CD1c-positive myeloid dendritic cell (primary cell): Measurements from ENCODE around the gene MYL10.
"Not testable (repeated sequence)": the region's sequence is repeated elsewhere in the genome, so short reads cannot be mapped to it uniquely, and the experiment has no call there.

Experiments
- DNase-seq: peaks from one replicate; pipeline ENCODE4 v3.0.0-alpha.2; 2016; ENCODE audit errors: extremely low spot score

The MYL10 gene

DNA sequence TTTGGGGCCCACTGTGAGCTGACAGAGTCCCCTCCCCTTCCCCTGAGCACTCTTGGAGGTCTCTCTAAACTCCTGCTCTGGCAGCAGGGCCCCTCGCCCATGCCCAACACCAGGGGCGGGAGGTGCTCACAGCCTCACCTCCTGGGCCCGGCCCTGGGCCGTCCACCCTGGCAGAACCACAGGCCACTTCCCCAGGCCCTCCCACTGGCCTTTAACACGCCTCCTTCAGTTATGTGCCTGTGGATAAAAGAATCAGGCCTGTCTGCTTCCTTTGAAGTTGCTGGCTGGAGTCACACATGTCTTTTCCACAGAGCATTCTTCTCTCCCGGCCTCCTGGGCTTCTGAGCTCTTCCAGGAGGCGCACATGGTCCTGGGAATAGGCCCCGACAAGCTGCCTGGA lies 10.2 kb downstream of the MYL10 start:
- no peak for DNase-seq

DNA sequence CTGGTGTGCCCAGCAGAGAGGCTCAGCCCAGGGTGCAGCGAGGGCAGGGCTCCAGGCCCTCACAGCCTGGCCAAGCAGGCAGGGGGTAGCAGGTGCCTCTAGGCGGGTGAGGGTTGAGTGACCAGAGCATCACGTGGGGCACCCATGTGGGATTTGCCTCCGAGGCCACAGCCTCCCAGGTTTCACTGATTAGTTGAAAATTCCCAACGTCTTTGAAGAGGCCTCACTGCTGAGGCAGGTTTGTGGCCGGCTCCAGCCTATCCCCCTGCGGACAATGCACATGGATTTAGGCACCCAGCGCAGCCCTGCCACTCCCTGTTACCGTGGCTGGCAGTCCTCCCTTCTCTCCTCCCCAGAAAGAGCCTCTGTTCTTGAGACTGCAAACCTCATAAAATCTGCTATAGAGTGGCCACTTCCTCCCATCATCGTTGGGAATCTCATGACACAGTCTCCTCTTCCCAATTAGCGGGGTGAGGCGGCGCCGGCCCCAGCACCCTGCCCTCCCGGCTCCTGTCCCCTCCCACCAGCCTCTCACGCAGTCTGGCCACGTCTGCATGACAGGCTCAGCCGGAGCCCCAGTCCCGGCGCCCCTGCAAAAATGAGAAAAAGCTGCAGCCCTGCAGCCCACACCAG lies 10.8 kb downstream of the MYL10 start:
- no peak for DNase-seq

DNA sequence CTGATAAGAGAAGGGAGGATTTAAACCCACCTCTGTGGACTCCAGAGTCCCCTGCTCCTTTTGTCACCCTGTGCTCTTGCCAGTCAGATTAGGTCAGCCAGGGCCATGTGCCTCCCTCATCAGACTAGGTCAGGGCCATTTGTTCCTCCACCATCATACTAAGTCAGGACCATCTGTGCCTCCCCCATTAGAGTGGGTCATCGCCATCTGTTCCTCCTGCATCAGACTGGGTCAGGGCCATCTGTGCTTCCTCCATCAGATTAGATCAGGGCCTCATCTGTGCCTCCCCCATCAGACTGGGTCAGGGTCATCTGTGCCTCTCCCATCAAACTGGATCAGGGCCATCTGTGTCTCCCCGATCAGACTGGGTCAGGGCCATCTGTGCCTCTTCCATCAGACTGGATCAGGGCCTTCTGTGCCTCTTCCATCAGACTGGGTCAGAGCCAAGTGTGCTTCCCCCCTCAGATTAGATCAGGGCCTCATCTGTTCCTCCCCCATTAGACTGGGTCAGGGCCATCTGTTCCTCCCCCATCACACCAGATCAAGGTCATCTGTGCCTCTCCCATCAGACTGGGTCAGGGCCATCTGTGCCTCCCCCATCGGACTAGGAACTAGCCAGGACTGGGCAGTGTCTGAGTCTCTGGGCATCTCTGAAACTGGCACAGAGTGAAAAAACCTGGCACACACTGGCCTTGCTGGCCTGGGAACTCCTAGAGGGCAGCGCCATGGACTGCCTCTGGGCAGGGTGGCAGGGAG lies 11.5 kb downstream of the MYL10 start:
- no peak for DNase-seq

DNA sequence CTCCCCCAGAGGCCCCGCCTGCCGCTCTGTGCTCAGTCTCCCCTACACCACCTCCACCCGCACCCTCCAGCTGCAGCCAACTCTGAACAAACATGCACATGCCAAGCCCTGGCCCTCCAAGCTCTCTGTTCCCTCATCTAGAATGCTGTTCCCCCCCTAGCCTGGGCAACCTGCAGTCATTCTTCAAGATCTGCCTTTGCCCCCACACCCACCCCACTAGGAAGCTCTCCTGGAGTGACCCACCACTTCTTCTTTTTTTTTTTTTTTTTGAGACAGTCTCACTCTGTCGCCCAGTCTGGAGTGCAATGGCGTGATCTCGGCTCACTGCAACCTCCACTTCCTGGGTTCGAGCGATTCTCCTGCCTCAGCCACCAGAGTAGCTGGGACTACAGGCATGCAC lies 13.7 kb downstream of the MYL10 start:
- peak; percentile 21 for DNase-seq

DNA sequence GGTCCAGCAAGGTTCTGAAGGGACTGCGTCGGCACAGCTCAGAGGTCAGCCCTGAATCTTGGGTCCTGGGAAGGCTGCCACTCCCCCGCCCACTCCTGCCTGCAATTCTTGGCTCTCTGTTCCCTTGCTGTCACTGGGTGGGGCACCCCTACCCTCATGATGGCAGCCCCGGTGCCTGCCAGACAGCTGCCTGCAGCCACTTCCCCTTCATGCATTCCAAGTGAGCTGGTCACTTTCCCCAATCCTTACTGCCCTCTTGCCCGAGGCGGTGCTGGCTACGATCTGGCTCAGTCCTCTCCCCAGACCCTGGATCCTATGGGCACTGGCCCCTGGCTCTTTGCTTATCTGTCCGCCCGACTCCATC lies 14.2 kb downstream of the MYL10 start:
- peak; percentile 57 for DNase-seq

DNA sequence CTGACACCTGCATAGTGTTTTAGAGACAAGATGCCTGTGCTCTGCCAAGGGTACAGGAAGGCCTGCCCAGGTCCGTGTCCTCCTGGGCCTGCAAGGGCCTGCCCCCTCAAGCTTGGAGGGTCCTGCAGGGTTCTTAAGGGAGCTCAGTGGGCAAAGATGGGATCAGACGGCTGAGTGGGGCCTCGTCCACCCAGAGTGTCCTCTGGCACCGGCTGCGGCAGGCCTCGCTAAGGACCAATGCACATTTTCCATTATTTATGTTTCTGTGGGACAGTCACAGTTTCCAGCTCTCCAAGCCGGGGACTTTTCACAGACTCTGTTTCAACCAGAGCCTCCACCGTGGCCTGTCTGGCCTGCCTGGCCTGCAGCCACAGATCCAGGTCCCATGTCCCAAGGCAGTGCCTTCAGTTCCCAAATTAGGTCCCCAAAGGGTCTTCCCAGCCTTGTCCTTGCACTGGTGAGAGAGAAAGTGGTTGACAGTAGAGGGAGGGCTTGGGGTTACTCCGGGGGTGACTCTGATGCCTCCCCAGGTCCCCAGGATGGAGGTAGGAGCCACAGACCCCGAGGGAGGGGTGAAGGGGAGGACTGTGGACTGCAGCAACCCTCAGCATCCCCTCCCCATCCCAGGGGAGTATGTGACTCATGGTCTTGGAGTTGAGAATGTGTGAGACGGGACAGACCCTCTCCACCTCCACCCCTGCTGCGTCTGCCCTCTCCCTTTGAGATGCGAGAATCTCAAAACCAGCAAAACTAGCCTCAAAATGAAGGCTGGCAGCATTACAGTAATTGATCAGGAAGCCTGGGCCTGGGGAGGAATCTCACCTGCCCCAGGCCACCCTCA lies 14.8 kb downstream of the MYL10 start:
- DNase-seq, result no peak

DNA sequence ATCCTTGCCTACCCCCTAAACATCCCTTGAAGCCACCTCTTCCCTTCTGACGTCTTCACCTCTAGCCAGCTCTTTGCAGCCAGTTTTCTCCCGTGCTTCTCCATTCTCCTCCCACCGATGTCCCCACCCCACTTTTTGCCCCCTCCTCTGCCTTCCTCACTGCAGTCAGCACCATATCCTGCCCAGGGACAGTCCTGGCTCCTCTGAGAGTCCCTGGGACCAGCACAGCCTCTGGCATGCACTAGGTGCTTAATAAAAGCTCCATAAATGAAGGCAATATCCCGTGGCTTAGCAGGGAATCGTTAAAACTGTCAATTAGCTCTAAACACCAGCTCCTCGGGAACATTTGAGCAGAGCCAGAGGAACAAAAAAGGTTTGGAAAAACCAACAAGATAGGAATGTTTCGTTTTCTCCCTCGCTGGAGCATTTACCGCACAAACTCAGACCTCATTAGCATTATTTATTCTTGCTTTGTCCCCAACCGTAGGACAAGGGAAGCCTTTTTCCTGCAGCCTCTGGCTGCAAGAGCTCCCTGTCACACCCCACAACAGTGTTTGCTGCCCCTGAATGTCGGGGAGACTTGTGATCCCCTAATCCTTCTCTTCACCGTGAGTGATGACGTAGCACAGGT lies 16.1 kb downstream of the MYL10 start:
- no peak for DNase-seq

DNA sequence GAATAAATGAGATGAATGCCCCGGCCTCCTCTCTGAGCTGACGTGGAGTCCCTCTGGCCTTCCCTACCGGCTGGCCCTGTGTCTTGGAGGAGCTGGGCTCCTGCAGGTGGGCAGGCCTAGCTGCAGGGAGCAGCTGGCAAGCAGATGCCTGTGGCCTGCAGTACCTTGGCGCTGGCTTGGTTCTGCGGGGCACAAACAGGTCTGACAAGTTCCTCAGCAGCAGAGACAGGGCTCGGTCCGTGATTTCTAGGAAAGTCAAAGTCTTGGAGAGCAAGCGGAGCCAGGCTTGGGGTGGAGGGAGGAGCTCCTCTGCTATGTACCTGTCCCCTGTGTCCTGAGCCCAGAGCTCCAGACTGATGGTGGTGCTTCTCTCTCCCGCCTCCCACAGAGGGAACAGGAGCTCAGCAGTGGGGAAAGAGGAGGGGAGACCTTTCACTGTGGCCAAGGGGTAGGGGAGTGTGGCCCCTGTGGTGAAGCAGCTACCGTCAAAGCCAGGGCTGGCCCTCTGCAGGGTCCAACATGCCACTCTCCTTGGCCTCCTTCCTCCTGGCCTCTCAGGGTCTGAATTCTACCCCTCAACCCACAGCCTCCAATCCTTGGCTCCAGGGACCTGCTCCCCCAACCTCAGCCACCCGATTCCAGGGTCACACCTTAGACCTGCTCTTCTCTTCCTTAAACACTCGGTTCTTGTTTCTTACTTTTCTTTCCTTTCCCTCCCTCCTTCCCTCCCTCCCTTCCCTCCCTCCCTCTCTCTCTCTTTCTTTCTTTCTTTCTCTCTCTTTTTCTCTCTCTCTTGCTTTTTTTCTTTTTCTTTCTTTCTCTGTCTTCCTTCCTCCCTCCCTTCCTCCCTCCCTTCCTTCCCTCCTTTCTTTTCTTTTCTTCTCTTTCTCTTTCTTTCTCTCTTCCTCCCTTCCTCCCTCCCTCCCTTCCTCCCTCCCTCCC lies 20.1 kb downstream of the MYL10 start:
- DNase-seq, result no peak

DNA sequence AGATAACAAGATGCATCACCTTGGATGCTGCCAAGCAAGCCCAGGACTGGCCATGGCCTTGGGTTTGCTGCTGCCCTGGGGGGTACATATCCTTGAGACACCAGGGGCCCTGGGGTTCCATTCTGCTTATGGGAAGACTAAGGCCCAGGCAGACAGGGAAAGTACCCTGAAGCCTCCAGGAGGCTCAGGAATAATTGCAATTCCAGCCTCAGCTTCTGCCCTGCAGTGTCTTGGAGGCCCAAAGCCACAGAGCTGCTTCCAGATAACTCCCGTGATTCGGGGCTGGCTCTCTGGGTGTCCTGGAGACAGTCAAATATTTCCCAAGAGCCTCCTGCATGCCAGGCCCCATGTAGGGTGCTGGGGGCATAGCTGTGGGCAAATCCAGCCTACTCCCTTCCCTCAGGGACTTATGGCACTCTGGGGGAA lies 22.6 kb downstream of the MYL10 start:
- no peak for DNase-seq

DNA sequence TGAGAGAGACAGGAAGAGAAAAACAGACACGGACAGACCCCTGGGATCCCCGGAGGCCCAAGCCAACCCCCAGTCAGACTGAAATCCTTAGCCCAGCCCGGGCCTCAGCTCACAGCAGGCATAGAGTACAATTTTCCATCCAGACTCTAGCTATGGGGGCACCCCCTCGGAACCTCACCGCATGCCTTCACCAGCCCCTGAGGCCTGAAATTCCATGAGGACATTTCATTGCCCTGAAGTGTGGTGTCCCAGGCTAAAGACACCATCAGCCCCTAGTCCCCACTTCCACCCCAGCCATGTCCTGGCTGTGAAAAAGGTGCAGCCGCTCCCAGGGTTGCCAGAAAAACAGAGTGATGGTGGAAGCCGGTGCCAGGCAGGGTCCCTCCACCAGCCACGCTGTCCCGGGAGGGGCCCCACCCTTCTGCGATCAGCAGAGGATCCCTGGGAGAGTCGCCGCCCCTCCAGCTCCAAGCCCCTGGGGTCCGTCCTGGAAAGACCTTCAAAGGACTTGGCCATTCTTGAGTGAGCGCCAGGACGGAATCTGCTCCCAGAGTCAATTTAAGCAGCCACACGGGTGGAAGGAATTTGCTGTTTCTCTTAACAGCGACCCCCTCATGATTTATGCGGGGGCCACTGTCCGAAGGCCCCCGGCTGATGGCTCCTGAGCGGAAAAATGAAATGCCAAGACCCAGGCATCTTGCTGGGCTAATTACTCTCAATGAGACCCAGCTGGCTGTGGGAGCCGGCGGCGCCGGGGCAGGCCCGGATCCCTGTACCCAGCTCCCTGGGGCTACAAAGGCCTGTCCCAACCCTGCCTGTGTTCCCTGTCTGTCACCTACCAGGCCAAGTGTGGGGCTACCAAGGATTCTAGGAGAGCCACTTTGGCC lies 23.2 kb downstream of the MYL10 start:
- no peak for DNase-seq

DNA sequence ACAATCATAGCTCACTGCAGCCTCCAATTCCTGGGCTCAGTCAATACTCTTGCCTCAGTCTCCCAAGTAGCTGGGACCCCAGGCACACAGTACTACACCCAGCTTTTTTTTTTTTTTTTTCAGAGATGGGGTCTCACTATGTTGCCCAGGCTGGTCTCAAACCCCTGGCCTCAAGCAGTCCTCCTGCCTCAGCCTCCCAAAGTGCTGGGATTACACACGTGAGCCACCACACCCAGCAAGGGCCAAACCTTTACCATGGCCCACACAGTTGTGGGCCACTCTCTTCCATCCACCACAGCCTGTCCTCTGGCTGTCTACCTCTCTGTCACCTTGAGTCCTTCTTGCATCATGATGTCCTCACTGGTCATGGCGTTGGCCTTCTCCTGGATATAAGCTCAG lies 24.2 kb downstream of the MYL10 start:
- DNase-seq, result not testable (repeated sequence)

DNA sequence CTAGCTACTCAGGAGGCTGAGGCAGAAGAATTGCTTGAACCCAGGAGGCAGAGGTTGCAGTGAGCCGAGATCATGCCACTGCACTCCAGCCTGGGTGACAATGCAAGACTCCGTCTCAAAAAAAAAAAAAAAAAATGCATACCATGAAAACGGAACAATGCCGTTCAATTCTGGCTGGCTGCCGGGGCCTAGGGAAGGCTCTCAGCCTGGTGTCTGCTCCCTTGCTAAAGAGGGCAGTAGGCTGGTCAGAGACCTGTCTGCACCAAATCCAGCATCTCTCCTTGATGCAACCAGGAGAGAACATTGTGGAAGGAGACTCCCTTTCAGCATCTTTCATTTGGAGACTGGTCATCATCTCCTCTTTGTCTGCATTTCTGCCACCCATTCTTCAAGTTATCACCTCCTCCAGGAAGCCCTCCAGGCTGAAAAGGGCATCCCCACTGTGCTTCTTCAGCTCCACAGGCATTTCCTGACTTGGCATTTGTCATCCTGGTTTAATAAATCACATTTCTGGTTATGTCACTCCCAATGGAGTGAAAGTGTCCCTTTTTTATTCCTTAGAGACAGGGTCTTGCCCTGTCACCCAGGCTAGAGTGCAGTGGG lies 24.7 kb downstream of the MYL10 start:
- DNase-seq, result no peak

DNA sequence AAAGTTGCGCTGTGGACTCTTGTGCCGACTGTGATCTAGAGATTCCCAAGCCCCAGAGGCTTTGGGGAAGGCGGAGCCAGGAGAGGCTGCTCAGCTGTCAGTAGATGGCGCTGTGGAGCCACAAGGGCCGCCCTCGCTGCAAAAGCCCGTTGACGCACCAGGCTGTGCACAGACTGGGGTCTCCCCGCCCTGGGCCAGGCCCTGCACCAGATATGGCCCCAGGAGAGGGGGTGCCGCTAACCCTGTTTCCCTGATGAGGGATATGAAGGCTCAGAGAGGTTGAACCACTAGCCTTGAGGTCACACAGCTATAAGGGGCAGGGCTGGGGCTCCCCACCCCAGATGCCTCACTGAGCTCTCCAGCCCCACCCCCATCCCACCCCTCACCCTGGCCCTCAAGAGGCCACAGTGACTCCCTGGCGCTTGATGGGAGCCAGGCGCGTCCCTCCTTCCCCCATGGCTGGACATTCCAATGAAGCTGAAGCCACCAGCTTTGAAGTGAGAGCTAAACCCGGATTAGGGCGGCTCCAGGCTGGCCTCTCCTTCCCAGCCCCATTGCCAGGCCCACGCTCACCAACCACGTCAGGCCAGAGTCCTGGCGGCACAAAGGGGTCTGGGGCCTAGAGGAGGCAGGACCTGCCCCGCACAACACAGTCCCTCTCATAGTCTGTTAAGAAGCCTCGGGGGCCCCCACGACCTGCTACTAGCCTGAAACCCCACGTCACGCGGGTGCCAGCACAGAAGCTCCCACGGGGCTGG lies 26.4 kb downstream of the MYL10 start:
- peak; percentile 80 for DNase-seq

DNA sequence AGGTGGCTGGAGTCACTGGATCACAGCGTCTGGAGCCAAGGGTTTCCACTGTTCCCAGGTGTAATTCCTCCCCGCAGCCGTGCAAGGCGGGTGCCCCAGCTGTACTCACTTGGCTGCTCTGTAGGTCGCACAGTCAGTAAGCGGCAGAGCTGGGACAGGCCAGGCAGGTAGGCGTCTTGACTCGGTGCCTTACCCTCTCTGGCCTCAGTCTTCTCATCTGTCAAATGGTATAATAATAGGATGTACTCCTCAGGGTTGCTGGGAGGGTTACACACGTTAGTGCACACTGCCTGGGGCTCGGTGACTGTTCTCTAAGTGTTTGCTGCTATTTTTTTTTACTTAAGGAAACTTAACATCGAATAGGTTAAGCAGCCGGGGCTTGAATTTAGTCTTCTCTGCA lies 27.0 kb downstream of the MYL10 start:
- no peak for DNase-seq

DNA sequence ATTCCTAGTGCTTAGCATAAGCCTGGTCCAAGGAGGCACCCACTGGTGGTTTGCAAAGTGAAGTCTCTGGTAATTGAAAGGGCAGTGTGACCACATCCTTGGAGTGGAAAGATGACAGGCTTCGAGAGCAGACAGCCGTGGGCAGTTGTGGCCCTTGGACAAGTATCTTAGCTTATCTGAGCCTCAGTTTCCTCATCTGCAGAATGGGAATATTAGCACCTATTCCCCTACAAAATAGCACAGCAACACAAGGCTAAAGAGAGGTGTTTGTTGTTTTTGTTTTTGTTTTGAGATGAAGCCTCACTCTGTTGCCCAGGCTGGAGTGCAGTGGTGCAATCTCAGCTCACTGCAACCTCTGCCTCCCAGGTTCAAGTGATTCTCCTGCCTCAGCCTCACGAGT lies 29.3 kb downstream of the MYL10 start:
- no peak for DNase-seq

DNA sequence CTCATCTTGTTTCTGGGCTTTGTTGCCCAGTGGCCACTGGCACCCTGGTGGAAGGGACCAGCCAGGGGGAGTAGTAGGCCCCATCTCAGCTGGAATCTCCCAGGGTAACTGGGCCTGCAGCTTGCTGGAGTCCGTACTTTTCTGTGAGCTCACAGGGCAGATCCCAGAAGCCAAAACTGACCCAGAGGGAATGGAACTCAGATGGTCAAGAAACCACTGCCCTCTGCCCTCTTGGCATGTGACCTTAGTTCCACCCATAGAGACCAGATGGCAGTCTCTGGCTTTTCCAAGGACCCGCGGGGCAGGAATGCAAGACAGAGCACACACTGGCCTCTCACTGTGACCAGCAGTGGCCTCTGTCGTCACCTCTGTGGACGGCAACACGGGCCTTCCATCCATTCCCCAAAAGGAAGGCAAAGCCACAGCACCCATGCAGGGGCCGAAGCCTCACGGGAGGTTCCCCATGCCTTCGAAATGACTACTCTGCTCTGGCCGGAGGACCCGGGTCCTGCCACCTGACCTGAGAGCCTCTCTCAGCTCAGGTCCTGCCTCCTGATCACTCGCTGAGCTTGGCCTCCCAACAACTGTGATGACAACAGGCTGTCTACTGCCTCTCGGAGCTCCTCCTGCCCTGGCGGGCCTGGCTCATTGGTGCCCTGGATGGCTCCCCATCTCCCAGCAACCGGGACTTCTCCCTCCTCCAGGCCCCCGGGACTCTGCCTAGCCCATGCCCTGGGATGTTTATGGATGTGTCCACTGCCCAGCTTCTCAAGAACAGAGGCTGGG lies 29.9 kb downstream of the MYL10 start:
- no peak for DNase-seq

DNA sequence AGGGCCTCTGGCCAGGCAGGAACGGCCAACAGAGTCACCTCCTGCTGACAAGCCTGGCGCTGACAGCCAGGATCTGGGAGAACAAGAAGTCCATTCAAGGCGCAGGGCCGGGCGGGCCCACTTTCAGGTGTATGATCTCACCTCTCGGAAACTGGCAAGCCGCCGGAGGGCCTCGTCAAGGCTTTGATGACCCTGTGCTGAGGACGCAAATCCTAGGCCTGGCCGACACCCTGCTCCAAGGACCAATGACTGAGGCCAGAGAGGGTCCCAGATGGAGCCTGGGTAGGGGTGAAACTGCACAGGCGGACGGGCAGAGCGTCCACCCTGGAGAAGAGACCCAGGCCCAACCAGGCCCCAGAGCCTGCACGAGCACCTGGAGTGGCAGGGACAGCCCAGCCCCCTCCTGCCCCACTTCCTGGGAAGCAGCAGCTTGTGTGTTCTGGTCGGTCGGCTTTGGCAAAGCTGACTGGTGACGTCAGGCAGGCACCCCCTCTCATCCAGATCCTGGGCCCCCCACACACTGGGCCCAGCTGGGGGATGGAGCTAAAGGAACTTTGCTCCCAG lies 30.6 kb downstream of the MYL10 start:
- DNase-seq, result no peak

DNA sequence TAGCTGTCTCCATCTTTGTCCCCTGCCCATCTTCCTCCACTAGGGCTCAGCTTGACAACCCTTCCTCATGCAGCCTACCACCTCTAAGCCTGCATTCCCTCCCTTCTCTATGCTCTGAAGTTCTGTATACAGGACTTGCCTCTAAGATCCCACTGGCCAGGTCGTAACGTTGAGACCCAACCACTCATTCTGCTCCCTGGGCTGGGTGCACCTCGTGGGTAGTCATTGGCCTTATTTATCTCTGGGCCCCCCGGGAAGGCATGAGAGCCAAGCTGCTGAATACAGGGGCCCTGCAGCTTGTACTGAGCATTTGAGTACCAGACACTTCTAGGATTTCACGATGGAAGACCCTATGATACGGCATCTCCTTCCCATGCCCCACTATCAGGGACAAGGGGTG lies 31.2 kb downstream of the MYL10 start:
- DNase-seq, result no peak
